Breast epithelium (tissue), 3 donors: ENCODE data around the gene EEF1AKMT1.

Experiments used
- POLR2AphosphoS5 ChIP-seq, 3 donors: sonication (generic); formaldehyde crosslinking; IDR thresholded peaks; one replicate each; pipeline ENCODE4 v1.6.1; 2017; ENCODE audit warnings: antibody characterized with exemption in 3 of 3
- TF ChIP-seq, protein P1 (sequence below), 3 donors: fragments of 450-650 bp; IDR thresholded peaks; one replicate each; pipeline ENCODE4 v1.5.1; 2016 to 2017; ENCODE audit warnings: antibody characterized with exemption in 3 of 3, mild to moderate bottlenecking in 3 of 3, moderate library complexity in 3 of 3

DNA sequence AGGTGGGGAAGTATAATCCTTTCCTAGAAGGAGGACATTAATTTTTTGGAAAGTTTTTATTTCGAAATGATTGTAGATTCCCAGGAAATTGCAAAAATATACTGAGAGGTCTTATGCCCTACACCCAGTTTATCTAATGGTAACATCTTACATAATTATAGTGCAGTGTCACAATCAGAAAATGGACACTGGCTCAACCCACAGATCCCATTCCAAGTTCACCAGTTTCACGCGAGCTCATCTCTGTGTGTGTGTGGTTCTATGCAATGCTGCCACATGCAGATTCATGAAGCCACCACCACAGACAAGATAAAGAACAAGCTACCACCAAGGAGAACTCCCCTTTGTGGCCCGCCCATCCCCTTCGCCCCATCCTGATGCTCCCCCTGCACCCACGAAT is 45.9 kb downstream of the EEF1AKMT1 start:
- TF ChIP-seq, protein P1, sequence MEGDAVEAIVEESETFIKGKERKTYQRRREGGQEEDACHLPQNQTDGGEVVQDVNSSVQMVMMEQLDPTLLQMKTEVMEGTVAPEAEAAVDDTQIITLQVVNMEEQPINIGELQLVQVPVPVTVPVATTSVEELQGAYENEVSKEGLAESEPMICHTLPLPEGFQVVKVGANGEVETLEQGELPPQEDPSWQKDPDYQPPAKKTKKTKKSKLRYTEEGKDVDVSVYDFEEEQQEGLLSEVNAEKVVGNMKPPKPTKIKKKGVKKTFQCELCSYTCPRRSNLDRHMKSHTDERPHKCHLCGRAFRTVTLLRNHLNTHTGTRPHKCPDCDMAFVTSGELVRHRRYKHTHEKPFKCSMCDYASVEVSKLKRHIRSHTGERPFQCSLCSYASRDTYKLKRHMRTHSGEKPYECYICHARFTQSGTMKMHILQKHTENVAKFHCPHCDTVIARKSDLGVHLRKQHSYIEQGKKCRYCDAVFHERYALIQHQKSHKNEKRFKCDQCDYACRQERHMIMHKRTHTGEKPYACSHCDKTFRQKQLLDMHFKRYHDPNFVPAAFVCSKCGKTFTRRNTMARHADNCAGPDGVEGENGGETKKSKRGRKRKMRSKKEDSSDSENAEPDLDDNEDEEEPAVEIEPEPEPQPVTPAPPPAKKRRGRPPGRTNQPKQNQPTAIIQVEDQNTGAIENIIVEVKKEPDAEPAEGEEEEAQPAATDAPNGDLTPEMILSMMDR (IDR thresholded peaks at IDR 0.05): no peak
- no peak for TF ChIP-seq POLR2AphosphoS5 (IDR thresholded peaks at IDR 0.05)
